Prostate gland (tissue), 2 donors: ENCODE results near the gene IGF2BP3. TPM values are rescaled to one million over a fixed set of nuclear protein-coding genes. Genes with fewer than 3 reads are reported as not detected.

Experiments used
- DNase-seq: peaks from one replicate; pipeline ENCODE4 v3.0.0-alpha.2; 2019; ENCODE audit warnings: low spot score
- H3K27ac ChIP-seq, 2 donors: fragments of 200-600 bp; sonication (generic); 2 replicates each; pipeline ENCODE4 v1.5.1; 2017 to 2019
- H3K27me3 ChIP-seq: fragments of 200-600 bp; sonication (generic); replicated peaks from 2 replicates; pipeline ENCODE4 v1.5.1; 2019; ENCODE audit not compliant: insufficient read depth
- H3K36me3 ChIP-seq, 2 donors: fragments of 200-600 bp; sonication (generic); 1 replicate in 1 of 2; 2 replicates in 1 of 2; pipeline versions ENCODE4 v1.5.1 to v1.8.1; 2017 to 2019
- H3K4me1 ChIP-seq: fragments of 200-600 bp; sonication (generic); replicated peaks from 2 replicates; pipeline ENCODE4 v1.5.1; 2019
- H3K4me3 ChIP-seq, 2 donors: fragments of 200-600 bp; sonication (generic); 2 replicates each; pipeline ENCODE4 v1.5.1; 2017 to 2019
- H3K9me3 ChIP-seq: fragments of 200-600 bp; sonication (generic); 2 replicates; pipeline ENCODE4 v1.5.1; 2017
- CTCF ChIP-seq, 4 experiments: fragments of 200-600 bp in 2 of 4; fragments of 450-650 bp in 2 of 4; sonication (generic) in 2 of 4; IDR thresholded peaks; 1 replicate in 3 of 4; 2 replicates in 1 of 4; pipeline ENCODE4 v1.5.1; 2016 to 2019; ENCODE audit warnings: antibody characterized with exemption in 4 of 4, mild to moderate bottlenecking in 2 of 4, moderate library complexity in 2 of 4
- POLR2A ChIP-seq: fragments of 450-650 bp; IDR thresholded peaks from one replicate; pipeline ENCODE4 v1.6.1; 2016; ENCODE audit warnings: antibody characterized with exemption, mild to moderate bottlenecking
- POLR2AphosphoS5 ChIP-seq: sonication (generic); formaldehyde crosslinking; IDR thresholded peaks from one replicate; pipeline ENCODE4 v1.6.1; 2017; ENCODE audit warnings: antibody characterized with exemption
- WGBS: methylation state at CpG from one replicate; pipeline ENCODE4 v1.1.5; 2018; 5-methylcytosine and 5-hydroxymethylcytosine counted together
- intact Hi-C: fragments of 100-400 bp; cut with DNase I; formaldehyde crosslinking; loops from one replicate; pipeline ENCODE4 v1.14.2; 2022
- total RNA-seq, 2 donors: library from RNA; depleted of rRNA; stranded (reverse); fragments of >200 nt; gene quantifications; one replicate each; pipeline ENCODE4 v1.1.0, GENCODE V29; 2016

Gene IGF2BP3
- total RNA-seq, 2 donors from 2014 or later = 9.6 TPM; not detected in 1

GRCh38 chr7:23469150-23469960 is 936 bp downstream of the IGF2BP3 start:
- Histone ChIP-seq H3K27me3 (peaks cover 70% of the 10 kb centered on the region), H3K9me3 (no peaks in the 10 kb centered on the region), H3K36me3 (no peaks in the 10 kb centered on the region), H3K27ac (no peak overlapping the region), H3K4me1 (peaks cover 9% of the 10 kb centered on the region), H3K4me3 (no peak overlapping the region)
- no peak for TF ChIP-seq POLR2A
- TF ChIP-seq POLR2AphosphoS5 = no peak
- no peak for TF ChIP-seq CTCF (IDR thresholded peaks at IDR 0.05)
- WGBS = 5% methylated on average over 39 of the region's 91 CpGs
- intact Hi-C loops = no loop called here
- no peak for DNase-seq

- no peak for DNase-seq
Measured at GRCh38 chr7:23468526-23469149, 1.7 kb downstream of the IGF2BP3 start.

GRCh38 chr7:23467806-23468525 is 2.3 kb downstream of the IGF2BP3 start:
- no peak for DNase-seq
- WGBS = 17% methylated on average over 32 of the region's 32 CpGs
- H3K27me3 ChIP-seq = peaks cover 59% of the 10 kb centered on the region

More at GRCh38 chr7:23468526-23469149, 1.7 kb downstream of the IGF2BP3 start:
- no peaks in the 10 kb centered on the region for H3K9me3 ChIP-seq
- peaks cover 9% of the 10 kb centered on the region for H3K4me1 ChIP-seq
- WGBS = 3% methylated on average over 40 of the region's 48 CpGs
- no peak overlapping the region for H3K27ac ChIP-seq
- intact Hi-C loops = no loop called here
- TF ChIP-seq POLR2AphosphoS5 (no peak), CTCF (IDR thresholded peaks at IDR 0.05) (no peak), POLR2A (no peak)
- no peak overlapping the region for H3K4me3 ChIP-seq
- H3K36me3 ChIP-seq = no peaks in the 10 kb centered on the region
- peaks cover 66% of the 10 kb centered on the region for H3K27me3 ChIP-seq

GRCh38 chr7:23467291-23467805 is 2.9 kb downstream of the IGF2BP3 start:
- WGBS = 42% methylated on average over 11 of the region's 11 CpGs
- intact Hi-C loops = no loop called here
- no peak for TF ChIP-seq POLR2A
- TF ChIP-seq CTCF (IDR thresholded peaks at IDR 0.05) = no peak
- no peak for TF ChIP-seq POLR2AphosphoS5
- no peak overlapping the region for H3K4me3 ChIP-seq
- no peaks in the 10 kb centered on the region for H3K9me3 ChIP-seq
- no peak for DNase-seq
- peaks cover 53% of the 10 kb centered on the region for H3K27me3 ChIP-seq
- no peaks in the 10 kb centered on the region for H3K36me3 ChIP-seq
- H3K27ac ChIP-seq = no peak overlapping the region
- H3K4me1 ChIP-seq = peaks cover 9% of the 10 kb centered on the region

More at GRCh38 chr7:23467806-23468525, 2.3 kb downstream of the IGF2BP3 start:
- intact Hi-C loops = no loop called here
- Histone ChIP-seq H3K4me1 (peaks cover 9% of the 10 kb centered on the region), H3K9me3 (no peaks in the 10 kb centered on the region), H3K36me3 (no peaks in the 10 kb centered on the region), H3K27ac (no peak overlapping the region), H3K4me3 (no peak overlapping the region)
- TF ChIP-seq CTCF (IDR thresholded peaks at IDR 0.05) (no peak), POLR2AphosphoS5 (no peak), POLR2A (no peak)
